Measurements from ENCODE around the gene ZNF581.

The ZNF581 gene

GRCh38 chr19:55694656-55695491, 51.4 kb downstream of the ZNF581 start:
- no peak for DNase-seq (ENCODE audit: low spot score)

Measured in putamen (tissue), 1 donor.